ENCODE data around the gene C19orf18.
"Not testable (repeated sequence)": the region's sequence is repeated elsewhere in the genome, so short reads cannot be mapped to it uniquely, and the experiment has no call there.

C19orf18 gene

DNA sequence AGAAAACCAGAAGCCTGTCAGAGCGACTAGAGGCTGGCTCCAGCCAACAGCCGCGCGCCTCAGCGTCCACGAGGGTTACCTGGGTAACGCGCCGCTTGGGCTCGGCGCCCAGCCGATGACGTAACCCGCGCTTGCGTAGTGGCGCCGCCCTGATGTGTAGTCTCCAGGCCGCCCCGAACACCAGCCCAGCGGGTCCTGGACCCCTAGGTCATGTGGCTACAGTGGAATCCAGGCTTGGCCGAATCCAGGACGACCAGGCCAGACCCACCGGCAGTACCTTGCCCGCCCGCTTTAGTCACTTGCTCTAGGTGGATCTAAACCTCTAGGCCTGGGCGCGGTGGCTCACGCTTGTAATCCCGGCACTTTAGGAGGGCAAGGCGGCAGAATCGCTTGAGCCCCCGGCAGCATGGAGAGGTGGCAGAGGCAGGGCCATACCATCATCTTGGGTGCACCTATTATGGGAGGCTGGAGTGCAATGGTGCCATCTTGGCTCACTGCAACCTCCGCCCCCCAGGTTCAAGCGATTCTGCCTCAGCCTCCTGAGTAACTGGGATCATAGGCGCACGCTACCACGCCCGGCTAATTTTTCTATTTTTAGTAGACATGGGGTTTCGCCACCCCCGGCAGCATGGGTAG, 35.5 kb upstream of the C19orf18 start:
- H3K4me3 ChIP-seq (ENCODE audit: control insufficient read depth, low read depth, low read length): peak overlapping the region; percentile 20
- no peak for DNase-seq (ENCODE audit: low read depth)
- TF ChIP-seq, protein P1, sequence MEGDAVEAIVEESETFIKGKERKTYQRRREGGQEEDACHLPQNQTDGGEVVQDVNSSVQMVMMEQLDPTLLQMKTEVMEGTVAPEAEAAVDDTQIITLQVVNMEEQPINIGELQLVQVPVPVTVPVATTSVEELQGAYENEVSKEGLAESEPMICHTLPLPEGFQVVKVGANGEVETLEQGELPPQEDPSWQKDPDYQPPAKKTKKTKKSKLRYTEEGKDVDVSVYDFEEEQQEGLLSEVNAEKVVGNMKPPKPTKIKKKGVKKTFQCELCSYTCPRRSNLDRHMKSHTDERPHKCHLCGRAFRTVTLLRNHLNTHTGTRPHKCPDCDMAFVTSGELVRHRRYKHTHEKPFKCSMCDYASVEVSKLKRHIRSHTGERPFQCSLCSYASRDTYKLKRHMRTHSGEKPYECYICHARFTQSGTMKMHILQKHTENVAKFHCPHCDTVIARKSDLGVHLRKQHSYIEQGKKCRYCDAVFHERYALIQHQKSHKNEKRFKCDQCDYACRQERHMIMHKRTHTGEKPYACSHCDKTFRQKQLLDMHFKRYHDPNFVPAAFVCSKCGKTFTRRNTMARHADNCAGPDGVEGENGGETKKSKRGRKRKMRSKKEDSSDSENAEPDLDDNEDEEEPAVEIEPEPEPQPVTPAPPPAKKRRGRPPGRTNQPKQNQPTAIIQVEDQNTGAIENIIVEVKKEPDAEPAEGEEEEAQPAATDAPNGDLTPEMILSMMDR (IDR thresholded peaks at IDR 0.05; ENCODE audit: control insufficient read depth, insufficient read depth, low read depth, low read length, missing control alignments): no peak

DNA sequence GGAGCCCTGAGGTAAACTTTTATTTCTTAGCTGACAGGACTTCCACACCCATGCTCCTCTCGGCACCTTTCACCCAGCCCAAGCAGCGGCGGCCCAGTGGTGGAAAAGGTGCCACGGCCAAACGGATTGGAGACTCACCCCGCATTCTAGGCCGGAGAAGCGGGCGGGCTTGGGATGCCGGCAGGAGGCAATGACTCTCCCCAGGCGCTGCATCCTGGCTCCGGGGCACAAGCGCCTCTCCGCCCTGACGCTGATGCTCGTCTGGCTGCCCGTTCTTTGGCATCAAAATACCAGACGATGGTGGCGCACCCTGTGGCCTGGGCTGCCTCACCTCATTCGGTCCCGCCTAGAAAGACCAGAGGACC, 34.9 kb upstream of the C19orf18 start:
- no peak overlapping the region for H3K4me3 ChIP-seq (ENCODE audit: control insufficient read depth, low read depth, low read length)
- DNase-seq (ENCODE audit: low read depth): no peak
- TF ChIP-seq, protein P1 (IDR thresholded peaks at IDR 0.05; ENCODE audit: control insufficient read depth, insufficient read depth, low read depth, low read length, missing control alignments): no peak

DNA sequence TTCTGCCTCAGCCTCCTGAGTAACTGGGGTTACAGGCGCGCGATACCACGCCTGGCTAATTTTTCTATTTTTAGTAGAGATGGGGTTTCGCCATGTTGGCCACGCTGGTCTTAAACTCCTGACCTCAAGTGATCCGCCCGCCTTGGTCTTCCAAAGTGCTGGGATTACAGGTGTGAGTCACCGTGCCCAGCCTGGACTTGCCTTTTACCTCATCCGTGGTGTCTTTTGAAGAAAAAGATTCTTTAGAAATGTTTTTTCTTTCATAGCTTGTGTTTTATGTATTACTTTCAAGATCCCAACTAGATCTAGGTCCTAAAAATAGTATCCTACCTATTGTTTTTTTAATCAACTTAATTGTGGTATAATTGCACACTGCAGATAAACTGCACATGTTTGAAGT, 34.5 kb upstream of the C19orf18 start:
- DNase-seq (ENCODE audit: low read depth); H3K4me3 ChIP-seq (ENCODE audit: control insufficient read depth, low read depth, low read length): not testable (repeated sequence)

DNA sequence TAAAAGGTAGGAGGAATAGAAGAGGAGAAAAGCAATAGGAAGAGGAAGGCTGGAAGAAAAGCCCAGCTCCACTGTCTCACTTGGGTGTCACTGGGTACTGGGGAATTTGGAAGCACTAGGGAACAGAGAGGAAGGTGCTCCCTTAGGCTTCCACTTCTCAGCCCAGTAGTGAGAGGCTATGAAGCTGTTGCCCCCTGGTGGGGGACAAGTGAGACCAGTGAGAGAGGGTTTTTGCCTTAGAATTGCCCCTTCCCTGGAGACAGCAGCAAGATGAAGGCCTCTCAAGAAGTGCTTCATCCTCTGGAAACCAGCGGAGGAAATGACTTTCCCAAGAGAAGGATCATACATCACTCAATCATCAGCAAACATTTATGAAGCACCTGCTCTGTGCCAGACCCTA, 33.0 kb upstream of the C19orf18 start:
- TF ChIP-seq, protein P1 (IDR thresholded peaks at IDR 0.05; ENCODE audit: control insufficient read depth, insufficient read depth, low read depth, low read length, missing control alignments): no peak
- H3K4me3 ChIP-seq (ENCODE audit: control insufficient read depth, low read depth, low read length): no peak overlapping the region
- DNase-seq (ENCODE audit: low read depth): no peak

DNA sequence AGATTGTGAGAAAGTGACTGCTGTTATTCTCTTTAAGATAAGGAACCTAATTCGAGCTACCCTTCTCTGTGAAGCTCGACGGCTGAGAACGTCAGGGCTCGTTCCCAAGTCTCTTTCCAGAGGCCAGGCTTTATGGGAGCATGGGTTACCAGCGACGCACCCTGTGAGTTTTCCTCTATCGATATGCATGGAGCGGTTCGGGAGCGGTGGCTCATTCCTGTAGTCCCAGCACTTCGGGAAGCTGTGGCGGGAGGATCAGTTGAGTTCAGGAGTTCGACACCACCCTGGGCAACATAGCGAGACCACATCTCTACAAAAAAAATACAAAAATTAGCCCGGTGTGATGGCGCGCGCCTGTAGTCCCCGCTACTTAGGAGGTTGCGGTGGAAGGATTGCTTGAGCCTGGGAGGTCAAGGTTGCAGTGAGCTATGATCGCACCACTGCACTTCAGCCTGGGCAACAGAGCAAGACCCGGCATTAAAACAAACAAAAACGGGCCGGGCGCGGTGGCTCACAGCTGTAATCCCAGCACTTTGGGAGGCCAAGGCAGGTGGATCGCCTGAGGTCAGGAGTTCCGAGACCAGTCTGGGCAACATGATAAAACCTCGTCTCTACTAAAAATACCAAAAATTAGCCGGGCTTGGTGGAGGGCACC, 29.0 kb upstream of the C19orf18 start:
- DNase-seq (ENCODE audit: low read depth): no peak
- H3K4me3 ChIP-seq (ENCODE audit: control insufficient read depth, low read depth, low read length): peak overlapping the region; percentile 86
- TF ChIP-seq, protein P1 (IDR thresholded peaks at IDR 0.05; ENCODE audit: control insufficient read depth, insufficient read depth, low read depth, low read length, missing control alignments): no peak

DNA sequence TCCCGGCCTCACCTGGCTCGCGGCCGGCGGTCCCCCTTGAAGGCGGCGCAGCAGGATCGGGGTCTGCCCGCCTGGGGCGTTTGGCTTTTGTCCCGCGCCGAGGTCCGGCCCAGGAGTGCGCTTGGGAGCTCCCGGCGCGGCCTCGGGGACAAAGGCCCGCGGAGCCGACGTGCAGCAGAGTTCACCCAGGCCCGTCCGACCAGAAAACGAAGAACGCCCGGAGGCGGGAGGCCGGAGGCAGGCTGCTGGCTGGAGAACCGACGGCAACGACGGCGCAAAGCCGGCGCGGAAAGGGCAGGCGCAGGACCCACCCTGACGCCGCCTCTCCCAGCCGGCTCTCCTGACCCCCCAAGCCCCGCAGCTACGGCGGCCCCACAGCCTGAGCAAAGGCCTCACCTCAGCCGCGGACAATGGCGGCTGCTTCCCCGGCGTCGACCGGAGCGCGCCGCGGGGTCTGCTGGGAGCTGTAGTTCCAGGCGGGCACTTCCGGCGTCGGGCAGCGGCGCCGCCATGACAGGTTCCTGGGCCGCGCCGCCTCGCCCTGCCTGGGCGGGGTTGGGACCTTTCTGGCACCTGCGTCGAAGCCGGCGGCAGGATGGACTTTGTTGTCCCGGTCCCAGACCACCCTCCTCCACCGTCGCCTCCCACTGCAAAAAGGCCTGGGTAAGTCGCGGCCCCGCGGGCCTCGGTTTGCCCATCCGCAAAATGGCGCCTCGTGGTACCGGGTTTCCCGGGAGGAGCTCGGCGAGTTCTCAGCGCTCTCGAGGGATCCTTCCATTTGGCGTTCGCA, 28.2 kb upstream of the C19orf18 start, which contains the start of gene ZNF606:
ZNF606 (minus strand) TSS at position 437 of the 790 bp plus-strand sequence. CDS start 1,501 bp downstream, outside the sequence.
- peak within 1 kb of the TSS; percentile 86 for H3K4me3 ChIP-seq (ENCODE audit: control insufficient read depth, low read depth, low read length)
- peak; percentile 40 for DNase-seq (ENCODE audit: low read depth)
- TF ChIP-seq, protein P1 (IDR thresholded peaks at IDR 0.05; ENCODE audit: control insufficient read depth, insufficient read depth, low read depth, low read length, missing control alignments): no peak

DNA sequence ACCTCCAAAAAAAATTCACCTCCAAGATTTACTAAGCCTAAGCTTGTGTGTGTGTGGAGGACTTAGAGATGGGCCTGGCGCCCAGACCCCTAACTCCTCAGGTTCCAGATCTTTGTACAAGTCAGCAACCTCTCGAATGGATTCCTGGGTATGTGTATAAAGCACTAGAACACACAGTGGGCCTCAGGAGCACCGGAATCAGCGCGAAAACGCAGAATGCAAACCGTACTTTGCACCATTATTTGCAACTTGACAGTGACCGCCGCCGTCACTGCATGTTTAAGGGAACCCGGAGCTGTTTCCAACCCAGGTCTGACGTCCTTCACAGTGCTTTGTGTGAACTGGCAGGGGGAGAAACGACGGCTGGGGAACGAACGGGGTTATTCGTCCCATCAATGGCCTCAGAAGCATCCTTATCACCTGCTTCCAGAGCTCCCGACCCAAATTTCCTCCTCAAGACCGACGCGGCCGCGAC, 27.6 kb upstream of the C19orf18 start:
- no peak for DNase-seq (ENCODE audit: low read depth)
- TF ChIP-seq, protein P1 (IDR thresholded peaks at IDR 0.05; ENCODE audit: control insufficient read depth, insufficient read depth, low read depth, low read length, missing control alignments): no peak
- peak overlapping the region; percentile 86 for H3K4me3 ChIP-seq (ENCODE audit: control insufficient read depth, low read depth, low read length)

All from AG09309 (cell line).